A172 (cell line): ENCODE results near the gene SETD3. TPM values are rescaled to one million over a fixed set of nuclear protein-coding genes. Genes with fewer than 3 reads are reported as not detected.
A peak's percentile ranks its signal among the peaks of the same experiment; 100 is the strongest.

Experiments used
- DNase-seq: peaks from one replicate; pipeline ENCODE4 v3.0.0-alpha.2; 2015; ENCODE audit warnings: low spot score
- total RNA-seq: library from RNA; depleted of rRNA; stranded (reverse); fragments of >200 nt; shearing (Covaris generic); gene quantifications from 2 replicates; pipeline ENCODE4 v1.2.3, GENCODE V29; 2014; rRNA removed

Gene SETD3
- total RNA-seq, result 35.2 and 39.0 TPM in 2 replicates

DNA sequence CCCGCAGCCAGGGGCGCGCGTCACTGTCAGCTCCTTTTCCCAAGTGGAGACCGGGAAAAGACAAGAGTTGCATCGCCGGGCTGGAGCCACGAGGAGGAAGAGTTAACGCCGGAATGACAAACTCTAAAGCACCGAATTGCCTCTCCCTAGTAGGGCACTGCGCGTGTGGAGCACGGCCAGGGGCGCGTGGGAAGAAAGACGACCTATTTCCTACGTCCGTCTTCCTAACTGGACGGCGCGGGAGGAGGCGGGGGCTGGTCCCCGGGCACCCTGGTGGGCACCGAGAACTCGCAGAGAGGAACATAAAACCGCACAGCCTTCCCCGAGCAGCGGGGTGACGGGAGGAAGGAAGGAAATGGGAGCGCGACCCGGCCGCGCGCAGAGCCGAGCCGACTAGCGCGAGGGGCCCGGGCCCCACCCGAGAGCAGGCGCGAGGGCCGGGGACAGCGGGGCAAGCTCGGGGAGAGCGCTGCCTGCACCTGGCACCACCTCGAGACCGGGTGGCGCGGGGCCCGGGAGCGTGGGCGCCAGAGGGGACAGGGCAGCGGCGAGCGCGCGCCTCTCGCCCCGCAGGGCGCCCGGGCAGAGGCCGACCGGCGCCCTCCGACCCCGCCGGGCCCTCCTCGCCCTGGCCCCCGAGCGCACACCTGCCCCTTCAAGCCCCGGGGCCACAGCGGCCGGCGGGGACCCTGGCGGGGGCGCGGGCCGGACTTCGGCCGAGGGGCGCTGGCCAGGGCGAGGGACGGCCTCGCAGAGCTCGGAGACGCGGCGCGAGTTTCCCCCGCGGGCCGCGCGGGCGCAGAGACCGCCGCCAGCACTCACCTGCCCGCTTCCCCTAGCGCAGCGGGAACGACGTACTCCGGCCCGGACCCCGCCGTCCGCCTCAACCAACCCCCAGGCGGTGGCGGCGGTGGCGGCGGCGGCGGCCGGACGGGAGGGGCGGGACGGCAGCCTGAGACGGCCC, at the start of gene SETD3:
Gene SETD3, minus strand, starts transcription at position 954 of the 964 bp plus-strand sequence. CDS start 15,054 bp downstream, outside the sequence.
- DNase-seq, result peak; percentile 8

DNA sequence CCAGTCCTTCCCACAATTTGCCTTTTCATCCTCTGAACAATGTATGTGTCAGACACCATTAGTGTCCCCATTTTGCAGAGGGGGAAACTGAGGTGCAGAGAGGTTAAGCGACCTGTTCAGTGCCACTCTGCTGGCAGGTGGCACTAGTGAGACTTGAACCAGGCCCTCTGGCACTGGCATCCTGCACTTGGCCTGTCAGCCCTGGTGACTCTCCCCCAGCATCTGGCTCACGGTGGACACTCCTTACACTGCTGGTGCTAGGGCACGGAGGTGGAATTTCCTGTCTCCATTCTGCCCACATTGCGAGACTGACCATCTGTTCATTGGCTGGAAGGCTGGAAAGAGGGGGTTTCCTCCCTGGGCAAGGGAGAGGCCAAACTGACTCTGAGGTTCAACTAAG, 49.2 kb upstream of the SETD3 start:
- peak; percentile 33 for DNase-seq

DNA sequence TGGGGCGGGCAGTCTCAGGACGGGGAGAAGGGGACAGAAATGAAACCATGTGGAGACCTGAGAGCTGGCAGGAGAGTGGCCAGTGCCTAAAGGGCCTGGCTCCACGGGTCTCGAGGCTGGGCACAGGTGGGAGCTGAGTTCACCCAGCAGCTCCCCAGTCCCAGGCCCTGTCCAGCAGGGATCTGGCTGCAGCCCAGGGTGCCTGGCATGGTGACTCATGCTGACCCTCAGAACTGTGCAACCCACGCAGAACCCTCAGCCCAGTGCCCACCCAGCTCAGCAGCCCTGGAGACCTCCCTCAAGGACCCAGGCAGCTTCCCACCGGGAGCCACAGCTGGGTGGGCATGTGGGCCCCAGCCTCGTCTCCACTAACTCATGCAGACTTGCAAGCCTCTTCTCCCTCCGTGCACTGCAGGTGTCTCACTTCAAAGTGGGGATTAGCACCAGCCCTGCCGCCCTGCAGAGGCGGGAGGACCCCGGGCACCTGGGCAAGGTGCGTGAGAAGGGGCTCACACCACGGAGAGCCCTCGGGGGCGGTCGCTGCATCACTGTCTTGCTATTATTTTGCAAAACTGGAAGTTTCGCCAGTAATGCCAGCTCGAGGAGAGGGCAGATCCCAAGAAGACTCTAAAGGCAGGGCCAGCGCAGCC, 46.9 kb upstream of the SETD3 start:
- no peak for DNase-seq

DNA sequence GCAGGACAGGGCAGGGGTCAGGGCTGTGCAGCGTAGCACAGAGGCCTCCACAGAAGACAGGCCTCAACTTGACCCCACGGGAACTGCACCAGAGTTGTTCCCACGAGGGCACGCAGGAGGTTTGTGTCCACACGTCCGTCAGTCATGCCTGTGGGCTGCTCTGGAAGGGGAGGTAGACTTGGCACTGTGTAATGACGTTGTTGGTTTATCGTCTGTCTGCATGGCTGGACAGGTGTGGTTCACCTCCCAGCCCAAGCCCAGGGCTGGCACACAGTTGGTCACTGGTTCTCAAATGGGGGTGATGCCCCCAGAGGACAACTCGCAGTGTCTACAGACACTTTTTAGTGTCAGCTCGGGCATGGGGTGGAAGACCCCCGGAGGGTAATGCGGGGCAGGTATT, 46.4 kb upstream of the SETD3 start:
- no peak for DNase-seq

DNA sequence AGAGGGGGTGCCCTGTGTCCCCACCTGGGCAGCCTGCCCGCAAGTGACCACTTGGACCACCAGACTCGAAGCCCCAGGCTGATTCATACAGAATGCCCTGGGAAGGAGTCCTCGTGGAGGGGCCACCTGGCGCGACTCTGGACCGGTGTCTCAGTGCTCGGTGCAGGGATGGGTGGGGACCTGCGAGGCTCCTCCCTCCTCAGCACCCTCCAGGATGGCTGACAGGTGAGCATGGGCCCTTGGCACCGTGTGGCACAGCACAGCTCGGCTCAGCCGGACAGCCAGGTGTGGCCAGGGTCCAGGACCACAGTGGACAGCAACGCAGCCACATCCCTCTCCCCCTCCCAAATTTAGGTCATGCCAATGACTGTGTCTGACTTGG, 45.0 kb upstream of the SETD3 start:
- no peak for DNase-seq

DNA sequence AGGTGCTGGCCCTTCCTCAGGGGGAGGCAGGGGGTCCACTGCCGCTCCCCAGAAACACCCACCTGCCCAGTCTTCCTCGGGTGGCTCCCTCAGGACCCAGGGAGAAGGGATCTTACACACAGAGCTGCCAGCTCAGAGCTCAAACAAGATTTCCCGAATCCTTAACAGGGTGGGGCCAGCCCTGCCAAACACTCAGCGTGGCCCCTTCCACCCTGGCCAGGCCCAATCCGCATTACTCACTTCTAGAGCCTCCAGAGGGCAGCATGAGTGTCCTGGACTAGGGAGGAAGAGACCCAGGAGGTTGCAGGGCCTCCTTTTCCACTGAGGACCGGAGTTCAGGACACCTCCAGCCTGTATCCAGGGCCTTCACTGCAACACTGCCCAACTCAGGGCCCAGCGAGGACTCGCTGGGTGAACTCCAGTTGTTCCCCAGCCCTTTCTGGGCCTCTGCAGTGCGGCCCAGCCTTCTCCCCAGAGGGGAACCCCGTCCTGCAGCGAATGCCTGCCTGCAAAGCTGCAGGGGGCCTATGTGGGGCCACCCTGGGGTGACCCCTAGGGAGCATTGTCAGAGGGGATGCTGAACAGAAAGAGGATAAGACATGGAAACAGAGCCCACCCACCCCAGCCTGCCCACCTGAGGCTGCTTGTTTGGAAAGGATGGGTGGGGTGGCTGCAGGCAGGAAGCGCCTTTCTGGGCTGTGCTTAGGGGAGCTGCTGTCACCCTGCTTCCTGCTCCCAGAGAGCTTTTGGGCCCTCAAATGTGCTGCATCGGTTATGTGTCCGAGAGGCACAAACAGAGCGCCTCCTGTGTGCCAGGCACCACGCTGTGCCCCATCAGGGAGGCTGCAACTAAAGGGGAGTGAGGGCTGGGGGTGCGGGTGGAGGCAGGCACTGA, 44.4 kb upstream of the SETD3 start:
- peak; percentile 61 for DNase-seq

DNA sequence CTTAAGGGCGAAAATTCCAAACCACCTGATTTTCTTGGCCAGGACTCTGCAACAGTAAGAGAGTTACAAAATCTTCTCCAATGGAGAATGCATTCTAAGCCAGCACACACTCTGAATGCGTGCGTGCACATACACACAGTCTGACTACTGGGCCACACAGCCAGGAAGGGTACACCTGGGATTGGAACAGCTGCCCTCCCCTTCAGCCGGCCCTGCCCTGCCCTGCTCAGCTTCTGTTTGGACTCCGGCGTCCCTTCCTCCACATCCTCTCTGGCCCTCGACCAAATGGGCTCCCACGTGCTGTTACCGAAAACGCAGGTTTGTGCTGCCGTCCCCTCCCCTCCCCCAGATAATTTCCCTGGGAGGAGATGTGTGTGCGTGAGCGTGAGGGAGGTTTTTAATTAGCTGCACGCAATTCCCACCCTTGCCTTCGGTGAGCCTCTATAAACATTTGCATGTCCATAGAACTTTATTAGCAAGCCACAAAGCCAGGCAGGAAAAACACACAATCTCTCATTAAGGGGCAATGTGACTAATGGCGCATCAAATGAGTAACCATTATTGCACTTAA, 43.5 kb upstream of the SETD3 start:
- DNase-seq, result peak; percentile 38

DNA sequence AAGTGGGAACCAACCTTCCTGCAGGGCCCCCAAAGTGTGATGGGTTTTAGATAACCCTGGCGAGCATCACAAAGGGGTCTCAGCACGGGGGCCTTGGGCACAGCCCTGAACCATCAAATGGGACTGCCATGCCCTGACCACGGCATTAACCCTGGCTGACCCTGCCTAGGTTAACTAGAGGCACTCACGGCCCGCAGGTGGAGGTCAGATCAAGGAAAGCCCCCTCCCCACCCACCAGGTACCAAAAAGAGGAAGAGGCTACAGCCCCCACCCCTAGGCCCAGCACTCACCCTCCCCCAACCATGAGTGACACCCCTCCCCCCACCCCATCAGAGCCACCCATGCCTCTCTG, 43.0 kb upstream of the SETD3 start:
- DNase-seq, result no peak

DNA sequence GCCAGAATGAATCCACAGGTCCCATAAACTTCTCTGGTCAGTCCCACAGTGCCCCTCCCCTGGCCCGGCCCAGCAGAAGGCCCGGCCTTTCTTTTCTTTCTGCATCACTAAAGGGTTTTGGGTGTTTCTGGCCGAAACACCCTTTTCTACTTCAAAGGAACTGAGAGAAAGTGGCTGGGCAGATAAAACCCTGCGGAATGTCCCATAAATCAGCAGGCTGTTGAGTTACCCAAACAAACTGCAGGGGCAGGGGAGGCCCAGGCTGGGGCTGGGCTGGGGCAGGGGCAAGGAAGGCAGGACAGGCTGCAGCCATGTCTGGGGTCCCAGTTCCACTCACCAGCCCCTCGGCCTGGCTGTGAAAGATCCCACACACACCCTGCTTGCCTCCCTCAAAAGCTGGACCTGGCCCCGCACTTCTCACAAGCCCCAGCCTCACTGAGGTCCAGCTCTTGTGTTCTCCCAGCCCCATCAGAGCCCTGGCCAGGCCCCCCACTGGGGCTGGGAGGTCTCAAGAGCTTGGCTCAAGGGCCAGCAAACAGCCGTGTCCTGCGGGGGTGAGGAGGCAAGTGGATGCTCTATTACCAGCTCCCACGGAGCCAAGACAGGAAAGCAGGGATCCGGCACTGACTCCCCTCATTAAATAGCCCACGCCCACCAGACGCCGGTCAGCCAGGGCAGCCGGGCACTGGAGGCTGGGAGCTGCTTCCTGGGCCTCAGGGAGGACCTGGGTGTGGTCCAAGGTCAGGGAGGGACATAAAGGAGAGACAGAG, 42.5 kb upstream of the SETD3 start:
- DNase-seq, result peak; percentile 51

DNA sequence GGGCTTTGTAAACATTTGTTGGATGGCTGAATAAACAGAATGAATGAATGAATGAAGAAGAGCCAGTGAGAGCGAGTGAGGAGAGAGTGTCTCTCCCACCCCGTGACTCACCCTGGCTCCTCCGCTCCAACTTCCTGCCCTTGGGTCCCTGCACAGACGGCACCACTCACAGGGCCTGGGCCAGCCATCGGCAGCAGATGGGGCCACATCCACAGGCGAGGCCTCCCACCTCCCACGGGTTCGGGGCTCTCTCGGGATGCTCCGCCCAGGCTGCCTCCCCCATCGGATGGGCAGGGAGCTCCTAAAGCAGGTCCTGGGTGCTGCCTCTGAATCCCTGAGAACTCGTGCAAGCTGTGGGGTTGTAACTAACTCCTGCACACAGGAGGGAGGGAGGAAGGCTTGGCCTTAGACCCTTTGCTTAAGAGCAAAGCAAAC, 41.8 kb upstream of the SETD3 start:
- DNase-seq, result peak; percentile 71

DNA sequence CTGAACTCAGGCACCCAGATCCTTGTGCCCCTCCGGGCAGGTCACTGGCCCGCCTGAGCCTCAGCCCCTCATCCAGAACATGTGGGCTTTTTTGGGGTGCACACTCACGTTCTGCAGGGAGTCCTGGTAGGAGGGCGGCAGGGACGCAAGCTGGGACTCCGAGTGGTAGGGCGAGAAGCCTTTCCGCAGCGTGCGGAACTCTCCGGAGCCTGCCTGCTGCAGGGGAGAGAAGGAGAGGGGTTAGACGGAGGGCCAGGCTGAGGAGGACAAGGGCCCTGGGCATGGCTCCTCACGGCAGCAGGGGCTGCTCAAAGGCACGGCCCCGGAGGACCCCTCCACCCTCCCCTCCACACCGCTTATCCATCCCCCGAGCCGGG, 41.4 kb upstream of the SETD3 start:
- no peak for DNase-seq

DNA sequence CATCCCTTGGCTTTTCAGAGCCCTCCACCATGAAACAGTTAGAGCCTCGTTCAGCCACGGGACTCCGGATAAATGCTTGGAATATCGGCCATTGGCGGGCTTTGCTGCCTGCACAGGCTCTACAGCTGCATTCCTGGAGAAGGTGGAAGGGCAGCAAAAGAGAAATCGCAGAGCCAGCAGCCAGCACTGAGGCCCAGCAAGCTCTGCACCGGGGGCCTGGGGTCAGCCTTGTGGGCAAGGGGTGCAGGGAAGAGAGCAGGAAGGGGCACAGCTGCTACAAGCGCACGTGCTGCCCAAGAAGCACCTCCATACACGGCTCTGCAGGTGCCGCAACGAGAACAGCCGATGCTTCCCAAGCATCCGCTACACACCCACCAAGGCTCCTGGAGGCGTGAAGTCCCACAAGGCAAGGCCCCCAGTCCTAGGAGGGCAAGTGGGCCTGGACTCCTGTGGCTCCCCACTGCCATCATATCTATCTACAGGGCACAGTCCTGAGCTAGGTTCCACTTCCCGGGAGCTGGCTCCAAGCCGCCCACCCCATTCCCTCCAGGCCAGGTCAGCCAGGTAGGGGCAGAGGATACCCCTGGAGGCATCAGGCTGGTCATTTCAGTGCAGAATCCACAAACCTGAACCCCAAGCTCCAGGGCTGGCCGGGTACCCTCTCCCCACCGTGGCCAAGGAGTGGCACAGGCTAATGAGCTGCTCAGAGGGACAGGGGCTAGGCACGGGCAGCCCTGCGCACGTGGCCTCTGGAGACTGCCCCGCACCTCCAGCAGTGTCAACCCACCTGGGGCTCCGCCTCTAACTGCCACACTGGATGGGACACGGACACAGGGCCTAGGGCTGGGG, 40.7 kb upstream of the SETD3 start:
- DNase-seq, result no peak

DNA sequence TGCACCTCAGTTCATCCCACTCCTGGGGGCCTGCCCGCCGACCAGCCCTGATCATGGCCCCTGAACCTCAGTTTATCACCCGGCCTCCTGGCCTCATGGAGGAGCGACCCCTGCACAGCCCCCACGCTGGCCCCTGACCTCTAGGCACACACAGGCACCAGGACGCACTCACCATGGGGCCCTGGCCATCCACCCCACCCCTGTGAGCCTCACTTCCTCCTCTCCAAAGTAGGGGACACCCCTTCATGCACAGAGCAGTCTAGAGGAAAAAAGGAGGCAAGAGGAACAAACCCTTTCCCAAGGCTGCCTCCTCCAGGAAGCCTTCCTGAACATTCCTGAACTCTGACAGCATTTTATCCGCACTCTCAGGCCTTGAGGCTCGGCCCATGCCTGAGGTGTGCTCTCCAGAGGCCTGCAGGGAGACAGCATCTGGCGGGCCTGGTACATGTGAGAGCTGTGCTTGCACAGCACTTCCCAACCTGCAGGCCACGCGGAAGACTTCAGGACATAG, 40.0 kb upstream of the SETD3 start:
- no peak for DNase-seq

DNA sequence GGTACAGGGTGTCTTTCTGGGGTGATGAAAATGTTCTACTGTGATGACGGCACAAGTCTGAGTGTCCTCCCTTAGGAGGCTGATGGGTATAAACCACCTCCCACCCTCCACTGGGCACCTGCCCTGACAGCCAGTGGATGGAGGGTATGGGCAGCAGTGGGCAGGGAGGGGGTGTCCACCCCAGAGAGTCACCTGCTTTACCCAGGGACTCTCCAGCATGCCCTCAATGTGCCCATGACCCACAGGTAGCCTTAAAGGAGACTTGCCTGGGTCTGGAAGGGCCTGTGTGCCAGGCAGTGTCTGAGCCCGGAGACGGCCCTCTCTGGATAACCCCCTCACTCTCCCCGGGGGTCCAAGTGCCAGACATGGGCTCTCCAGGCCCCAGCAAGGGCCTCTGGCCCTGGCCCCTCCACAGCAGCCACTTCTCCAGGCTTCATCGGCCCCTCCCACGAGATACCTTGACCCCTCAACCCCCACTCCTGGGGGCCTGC, 39.3 kb upstream of the SETD3 start:
- DNase-seq, result no peak

DNA sequence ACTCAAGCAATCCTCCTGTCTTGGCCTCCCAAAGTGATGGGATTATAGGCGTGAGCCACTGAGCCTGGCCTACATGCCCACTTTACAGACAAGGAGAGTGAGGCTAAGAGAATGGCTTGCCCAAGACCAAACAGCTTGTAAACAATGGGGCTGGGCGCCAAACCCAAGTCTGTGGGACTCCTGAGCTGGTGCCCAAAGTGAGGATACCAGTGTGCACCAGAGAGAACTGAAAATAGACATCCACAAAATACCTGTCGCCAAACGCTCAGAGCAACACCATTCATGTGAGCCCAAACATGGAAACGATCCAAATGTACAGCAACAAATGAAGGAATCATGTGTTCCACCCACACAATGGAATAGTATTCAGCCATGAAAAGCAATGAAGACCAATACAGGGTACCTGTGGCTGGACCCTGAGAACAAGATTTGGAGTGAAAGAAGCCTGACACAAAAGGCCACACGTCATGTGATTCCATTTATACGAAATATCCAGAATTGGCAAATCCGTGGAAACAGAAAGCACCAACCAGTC, 38.8 kb upstream of the SETD3 start:
- DNase-seq, result no peak

DNA sequence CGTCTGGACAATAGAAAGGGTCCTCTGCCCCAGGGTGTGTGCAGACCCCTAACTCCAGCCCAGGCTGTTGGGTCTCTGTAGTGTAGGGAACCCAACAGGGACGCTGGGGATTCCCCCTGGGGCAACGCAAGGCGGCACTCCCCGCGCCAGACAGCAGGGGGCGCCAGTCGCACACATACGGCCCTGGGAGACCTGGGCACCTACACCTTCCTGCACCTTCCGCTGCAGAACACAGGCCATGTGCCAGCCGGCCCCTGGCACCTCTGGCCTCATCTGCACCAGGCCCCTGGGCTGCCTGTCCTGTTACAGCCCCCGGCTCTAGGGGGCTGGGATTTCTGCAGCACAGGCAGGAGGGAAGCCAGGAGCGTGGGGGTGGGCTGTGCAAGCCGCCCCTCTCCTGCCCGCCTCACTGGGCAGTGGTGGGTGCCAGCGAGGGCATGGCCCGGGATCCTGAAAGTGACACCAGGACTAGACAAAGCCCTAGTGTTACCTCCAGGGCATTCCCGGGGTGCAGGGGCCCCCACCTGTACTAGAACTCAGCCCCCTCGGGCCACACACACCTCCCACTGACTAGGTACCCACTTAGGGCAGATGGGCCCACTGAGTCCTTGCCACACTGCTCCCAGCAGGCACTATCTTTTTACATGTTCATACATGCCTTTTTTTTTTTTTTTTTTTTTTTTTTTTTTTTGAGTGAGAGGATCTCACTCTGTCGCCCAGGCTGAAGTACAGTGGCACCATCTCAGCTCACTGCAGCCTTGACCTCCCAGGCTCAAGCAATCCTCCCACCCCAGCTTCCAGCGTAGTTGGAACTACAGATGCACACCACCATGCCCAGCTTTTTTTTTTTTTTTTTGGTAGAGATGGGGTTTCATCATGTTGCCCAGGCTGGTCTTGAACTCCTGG, 38.0 kb upstream of the SETD3 start:
- peak; percentile 41 for DNase-seq

DNA sequence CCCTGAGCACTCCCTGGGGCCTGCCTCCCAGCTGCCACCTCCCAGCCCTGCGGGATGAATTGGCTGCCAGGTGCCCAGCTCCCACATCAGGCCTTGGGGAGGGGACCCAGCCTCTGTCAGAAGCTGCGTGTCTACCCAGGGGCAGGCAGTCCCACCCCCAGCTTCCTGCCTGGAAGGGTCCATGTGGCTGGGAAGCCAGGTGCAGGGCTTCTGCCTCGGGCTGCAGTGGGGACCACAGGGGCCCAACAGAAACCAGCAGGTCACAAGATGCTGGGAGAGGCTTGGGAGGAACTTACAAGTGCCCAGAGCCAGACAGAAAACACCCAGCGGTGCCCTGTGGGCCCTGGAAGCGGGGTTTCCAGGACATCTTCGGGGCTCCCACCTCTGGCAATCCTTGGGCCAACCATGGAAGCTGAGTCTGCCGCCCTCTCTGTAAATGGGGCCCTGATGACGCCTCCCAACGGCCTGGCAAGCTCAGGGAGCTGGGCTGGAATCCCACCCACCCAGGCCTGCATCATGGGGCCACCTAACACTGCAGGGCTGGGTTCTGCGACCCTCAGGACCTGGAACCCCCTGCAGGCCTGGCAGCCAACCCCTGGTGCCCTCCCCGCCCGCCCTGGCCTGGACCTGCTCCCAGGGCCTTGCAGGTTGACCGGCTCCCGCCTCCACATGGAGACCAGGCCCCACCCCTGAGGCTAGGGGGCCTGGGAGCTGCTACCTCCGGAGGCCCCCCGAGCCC, 37.2 kb upstream of the SETD3 start:
- no peak for DNase-seq
